WI38 (cell line): Measurements from ENCODE around the gene RHCG.

Experiments used
- H3K4me3 ChIP-seq: 2 replicates; pipeline ENCODE4 v1.5.1; 2011; ENCODE audit warnings: low read depth, mild to moderate bottlenecking, control low read depth, low read length
- CTCF ChIP-seq: IDR thresholded peaks from 2 replicates; pipeline ENCODE4 v1.5.1; 2012; ENCODE audit warnings: low read depth, mild to moderate bottlenecking, control low read depth, low read length

RHCG gene

DNA sequence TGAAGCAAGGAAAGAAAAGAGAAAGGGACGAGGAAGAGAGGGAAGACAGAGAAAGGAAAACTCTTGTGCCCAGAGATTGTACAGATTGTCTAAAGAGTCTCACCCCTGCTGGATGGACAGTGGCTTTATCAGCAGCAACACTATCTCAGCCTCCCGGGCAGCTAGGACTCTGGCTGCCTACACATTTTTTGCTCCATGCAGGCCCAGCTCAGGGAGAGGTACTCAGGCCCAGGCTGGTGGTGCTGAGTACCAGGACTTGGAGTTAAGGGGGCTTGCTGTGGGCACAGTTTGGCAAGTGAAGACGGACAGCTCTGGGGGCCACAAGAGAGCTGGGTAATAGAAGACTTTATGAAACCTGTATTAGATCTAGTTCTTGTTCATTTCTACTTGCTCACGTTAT, 19.1 kb upstream of the RHCG start:
- H3K4me3 ChIP-seq = no peak overlapping the region
- no peak for TF ChIP-seq CTCF

GRCh38 chr15:89514596-89515406, 18.4 kb upstream of the RHCG start:
- TF ChIP-seq CTCF = no peak
- no peak overlapping the region for H3K4me3 ChIP-seq

GRCh38 chr15:89514186-89514585, 17.8 kb upstream of the RHCG start:
- no peak overlapping the region for H3K4me3 ChIP-seq
- no peak for TF ChIP-seq CTCF

DNA sequence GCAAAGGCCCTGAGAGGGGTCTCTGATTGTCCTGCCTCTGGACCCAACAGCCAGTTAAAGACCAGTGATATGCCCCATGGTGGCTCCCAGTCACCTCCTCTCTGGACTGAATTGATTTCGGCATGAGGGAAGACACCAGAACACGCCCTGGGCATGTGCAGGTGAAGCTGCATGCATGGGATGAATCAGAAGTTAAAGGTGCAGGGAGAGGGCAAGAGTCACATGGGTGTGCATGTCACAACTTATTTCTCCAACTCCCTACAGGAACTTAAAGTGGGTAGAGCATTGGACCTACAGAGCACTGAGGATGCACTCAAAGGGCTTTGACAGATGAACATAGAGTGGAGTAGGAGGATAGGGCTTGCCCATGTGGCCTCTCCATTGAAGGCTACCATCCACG, 16.9 kb upstream of the RHCG start:
- TF ChIP-seq CTCF = no peak
- H3K4me3 ChIP-seq = no peak overlapping the region

- no peak for TF ChIP-seq CTCF
- H3K4me3 ChIP-seq = no peak overlapping the region
Observed at GRCh38 chr15:89512631-89513030, 16.2 kb upstream of the RHCG start.

GRCh38 chr15:89506026-89506686, 9.8 kb upstream of the RHCG start:
- TF ChIP-seq CTCF = no peak
- no peak overlapping the region for H3K4me3 ChIP-seq

GRCh38 chr15:89504166-89504565, 7.8 kb upstream of the RHCG start:
- H3K4me3 ChIP-seq = no peak overlapping the region
- no peak for TF ChIP-seq CTCF
